ENCODE measurements around the gene DDX28. TPM values are rescaled to one million over a fixed set of nuclear protein-coding genes. Genes with fewer than 3 reads are reported as not detected.
"Not testable (repeated sequence)": the region's sequence is repeated elsewhere in the genome, so short reads cannot be mapped to it uniquely, and the experiment has no call there.

DDX28 gene
- total and polyA plus RNA-seq, 2 donors (not counting 3 experiments of a cell fraction or from before 2014, with no cell fraction given) = 8.4 to 12.5 TPM

DNA sequence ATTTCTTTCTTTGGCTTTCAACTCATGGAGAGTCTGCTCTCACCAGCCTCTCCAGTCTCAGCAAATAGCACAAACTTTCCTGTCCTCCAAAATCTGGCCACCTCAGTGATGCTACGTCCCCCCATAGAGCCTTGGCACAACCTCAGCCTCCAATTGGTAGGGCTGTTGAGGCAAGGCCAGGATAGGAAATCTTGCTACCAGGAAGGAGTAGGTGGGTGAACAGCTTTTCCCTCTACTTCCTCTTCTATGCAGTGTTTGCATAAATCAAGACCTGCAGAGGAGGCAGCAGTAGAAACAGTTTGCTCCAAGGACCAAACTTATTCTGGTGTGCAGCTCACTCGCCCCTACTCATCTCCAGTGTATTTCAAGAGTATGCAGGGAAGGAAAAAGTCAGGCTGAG, 23.0 kb downstream of the DDX28 start:
- BruUV-seq (replicated peaks) = no TSS peak
- no peaks in the 10 kb centered on the region for H3K36me3 ChIP-seq (ENCODE audit: control insufficient read depth in 2 of 2, extremely low read depth in 1 of 2, insufficient read depth in 2 of 2, low read length in 2 of 2)
- TF ChIP-seq POLR2A (IDR thresholded peaks at IDR 0.05; ENCODE audit: low read depth, low read length) (no peak), FOS (IDR thresholded peaks at IDR 0.05; ENCODE audit: borderline replicate concordance, insufficient read depth, low read length) (no peak), MYC (IDR thresholded peaks at IDR 0.05; ENCODE audit: low read depth, low read length) (no peak)
- TF ChIP-seq, protein P1, sequence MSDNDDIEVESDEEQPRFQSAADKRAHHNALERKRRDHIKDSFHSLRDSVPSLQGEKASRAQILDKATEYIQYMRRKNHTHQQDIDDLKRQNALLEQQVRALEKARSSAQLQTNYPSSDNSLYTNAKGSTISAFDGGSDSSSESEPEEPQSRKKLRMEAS (IDR thresholded peaks at IDR 0.05; ENCODE audit: insufficient read depth, insufficient read length) = no peak
- DNase-seq (ENCODE audit: low read depth, low spot score) = no peak
- H3K4me2 ChIP-seq (ENCODE audit: insufficient read depth, low read length) = no peak overlapping the region
- H3K9me1 ChIP-seq (replicated peaks; ENCODE audit: control insufficient read depth, extremely low read depth, insufficient read depth, low read length) = no peaks in the 10 kb centered on the region
- H3K4me3 ChIP-seq (replicated peaks in 1 of 3; ENCODE audit: insufficient read depth in 1 of 3, low read depth in 1 of 3, low read length in 3 of 3) = no peak overlapping the region
- no peaks in the 10 kb centered on the region for H4K20me1 ChIP-seq (replicated peaks; ENCODE audit: control insufficient read depth, extremely low read depth, insufficient read depth, low read length)
- dilution Hi-C loops (cut with MboI; ENCODE audit: extremely low pct_ligation_motif_present, low sequenced_read_pairs) = no loop called here
- no peak overlapping the region for H3K27ac ChIP-seq (ENCODE audit: insufficient read depth, low read depth, low read length)
- CTCF ChIA-PET = interaction anchor here (0.9 to 3.3 kb wide), 5 partner anchors 18 to 76 kb away, joined by 3 to 11 read pairs (median 3); partner anchors contain the start of genes DDX28 and DUS2
- FAIRE-seq = no peak
- H3K27me3 ChIP-seq (ENCODE audit: control insufficient read depth in 2 of 2, insufficient read depth in 2 of 2, low read length in 2 of 2) = no peaks in the 10 kb centered on the region
- H3K9ac ChIP-seq (replicated peaks; ENCODE audit: extremely low read depth, insufficient read depth, low read length) = no peak overlapping the region
- intact Hi-C loops (cut with micrococcal nuclease) = no loop called here
- no peaks in the 10 kb centered on the region for H3K79me2 ChIP-seq (ENCODE audit: control insufficient read depth, insufficient read depth, low read length)
- POLR2A ChIA-PET = no interaction called here
- H3K4me1 ChIP-seq (ENCODE audit: control insufficient read depth, extremely low read depth, insufficient read depth, low read length) = peaks cover 9% of the 10 kb centered on the region
- peak overlapping the region; percentile 10 for H2AFZ ChIP-seq (ENCODE audit: low read depth, low read length)
- H3K9me3 ChIP-seq (replicated peaks; ENCODE audit: control insufficient read depth, insufficient read depth, low read length) = no peaks in the 10 kb centered on the region

DNA sequence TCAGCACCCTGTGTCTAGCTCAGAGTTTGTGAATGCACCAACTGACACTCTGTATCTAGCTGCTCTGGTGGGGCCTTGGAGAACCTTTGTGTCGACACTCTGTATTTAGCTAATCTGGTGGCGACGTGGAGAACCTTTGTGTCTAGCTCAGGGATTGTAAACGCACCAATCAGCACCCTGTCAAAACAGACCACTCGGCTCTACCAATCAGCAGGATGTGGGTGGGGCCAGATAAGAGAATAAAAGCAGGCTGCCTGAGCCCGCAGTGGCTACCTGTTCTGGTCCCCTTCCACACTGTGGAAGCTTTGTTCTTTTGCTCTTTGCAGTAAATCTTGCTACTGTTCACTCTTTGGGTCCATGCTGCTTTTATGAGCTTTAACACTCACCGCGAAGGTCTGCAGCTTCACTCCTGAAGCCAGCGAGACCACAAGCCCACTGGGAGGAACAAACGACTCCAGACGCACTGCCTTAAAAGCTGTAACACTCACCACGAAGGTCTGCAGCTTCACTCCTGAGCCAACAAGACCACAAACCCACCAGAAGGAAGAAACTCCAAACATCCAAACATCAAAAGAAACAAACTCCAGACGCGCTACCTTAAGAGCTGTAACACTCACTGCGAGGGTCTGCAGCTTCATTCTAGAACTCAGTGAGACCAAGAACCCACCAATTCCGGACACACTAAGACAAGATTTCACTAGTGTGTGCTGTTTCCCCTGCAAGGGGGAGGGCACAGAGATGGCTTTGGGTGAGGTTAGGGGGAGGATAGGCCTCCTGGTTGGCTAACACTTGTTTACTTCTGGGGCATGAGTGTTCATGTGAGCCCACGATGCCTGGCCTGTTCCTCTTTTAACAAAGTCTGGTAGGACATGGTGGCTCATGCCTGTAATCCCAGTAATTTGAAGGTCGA, 24.0 kb downstream of the DDX28 start, which contains the start of gene DPEP2:
DPEP2 (minus strand) TSS at position 706 of the 910 bp plus-strand sequence. CDS start 6,272 bp downstream, outside the sequence.
- H3K9me3 ChIP-seq (replicated peaks; ENCODE audit: control insufficient read depth, insufficient read depth, low read length); POLR2A ChIA-PET; H3K4me1 ChIP-seq (ENCODE audit: control insufficient read depth, extremely low read depth, insufficient read depth, low read length); H3K36me3 ChIP-seq (ENCODE audit: control insufficient read depth in 2 of 2, extremely low read depth in 1 of 2, insufficient read depth in 2 of 2, low read length in 2 of 2); H3K9ac ChIP-seq (replicated peaks; ENCODE audit: extremely low read depth, insufficient read depth, low read length); dilution Hi-C loops (cut with MboI; ENCODE audit: extremely low pct_ligation_motif_present, low sequenced_read_pairs); H4K20me1 ChIP-seq (replicated peaks; ENCODE audit: control insufficient read depth, extremely low read depth, insufficient read depth, low read length); H3K79me2 ChIP-seq (ENCODE audit: control insufficient read depth, insufficient read depth, low read length); intact Hi-C loops (cut with micrococcal nuclease); FAIRE-seq; H3K4me3 ChIP-seq (replicated peaks in 1 of 3; ENCODE audit: insufficient read depth in 1 of 3, low read depth in 1 of 3, low read length in 3 of 3); DNase-seq (ENCODE audit: low read depth, low spot score); BruUV-seq (replicated peaks); H3K27me3 ChIP-seq (ENCODE audit: control insufficient read depth in 2 of 2, insufficient read depth in 2 of 2, low read length in 2 of 2); H3K9me1 ChIP-seq (replicated peaks; ENCODE audit: control insufficient read depth, extremely low read depth, insufficient read depth, low read length); H3K27ac ChIP-seq (ENCODE audit: insufficient read depth, low read depth, low read length); H3K4me2 ChIP-seq (ENCODE audit: insufficient read depth, low read length): not testable (repeated sequence)
- CTCF ChIA-PET = interaction anchor here (1.2 to 3.3 kb wide), 2 partner anchors 20 to 42 kb away, joined by 3 to 11 read pairs; no protein-coding TSS in a partner anchor
- peak within 1 kb of the TSS; percentile 16 for H2AFZ ChIP-seq (ENCODE audit: low read depth, low read length)

DNA sequence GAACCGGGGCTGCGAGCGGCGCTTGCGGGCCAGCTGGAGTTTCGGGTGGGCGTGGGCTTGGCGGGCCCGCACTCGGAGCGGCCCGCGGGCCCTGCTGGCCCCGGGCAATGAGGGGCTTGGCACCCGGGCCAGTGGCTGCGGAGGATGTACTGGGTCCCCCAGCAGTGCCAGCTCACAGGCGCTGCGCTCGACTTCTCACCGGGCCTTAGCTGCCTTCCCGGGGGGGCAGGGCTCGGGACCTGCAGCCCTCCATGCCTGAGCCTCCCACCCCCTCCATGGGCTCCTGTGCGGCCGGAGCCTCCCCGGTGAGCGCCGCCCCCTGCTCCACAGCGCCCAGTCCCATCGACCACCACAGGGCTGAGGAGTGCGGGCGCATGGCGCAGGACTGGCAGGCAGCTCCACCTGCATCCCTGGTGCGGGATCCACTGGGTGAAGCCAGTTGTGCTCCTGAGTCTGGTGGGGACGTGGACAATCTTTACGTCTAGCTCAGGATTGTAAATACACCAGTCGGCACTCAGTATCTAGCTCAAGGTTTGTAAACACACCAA, 24.7 kb downstream of the DDX28 start:
- BruUV-seq (replicated peaks); H3K27ac ChIP-seq (ENCODE audit: insufficient read depth, low read depth, low read length); H2AFZ ChIP-seq (ENCODE audit: low read depth, low read length); H3K9me1 ChIP-seq (replicated peaks; ENCODE audit: control insufficient read depth, extremely low read depth, insufficient read depth, low read length); H3K4me2 ChIP-seq (ENCODE audit: insufficient read depth, low read length); H3K79me2 ChIP-seq (ENCODE audit: control insufficient read depth, insufficient read depth, low read length); POLR2A ChIA-PET; H4K20me1 ChIP-seq (replicated peaks; ENCODE audit: control insufficient read depth, extremely low read depth, insufficient read depth, low read length); dilution Hi-C loops (cut with MboI; ENCODE audit: extremely low pct_ligation_motif_present, low sequenced_read_pairs); FAIRE-seq; H3K27me3 ChIP-seq (ENCODE audit: control insufficient read depth in 2 of 2, insufficient read depth in 2 of 2, low read length in 2 of 2); H3K36me3 ChIP-seq (ENCODE audit: control insufficient read depth in 2 of 2, extremely low read depth in 1 of 2, insufficient read depth in 2 of 2, low read length in 2 of 2); DNase-seq (ENCODE audit: low read depth, low spot score); H3K9me3 ChIP-seq (replicated peaks; ENCODE audit: control insufficient read depth, insufficient read depth, low read length); intact Hi-C loops (cut with micrococcal nuclease); H3K9ac ChIP-seq (replicated peaks; ENCODE audit: extremely low read depth, insufficient read depth, low read length); H3K4me3 ChIP-seq (replicated peaks in 1 of 3; ENCODE audit: insufficient read depth in 1 of 3, low read depth in 1 of 3, low read length in 3 of 3): not testable (repeated sequence)
- CTCF ChIA-PET = interaction anchor here (1.2 to 3.3 kb wide), 2 partner anchors 21 to 43 kb away, joined by 3 to 11 read pairs; no protein-coding TSS in a partner anchor
- H3K4me1 ChIP-seq (ENCODE audit: control insufficient read depth, extremely low read depth, insufficient read depth, low read length) = peaks cover 12% of the 10 kb centered on the region
